H1 (cell line): ENCODE data around the gene C22orf23. TPM values are rescaled to one million over a fixed set of nuclear protein-coding genes. Genes with fewer than 3 reads are reported as not detected.

Source experiments
- BCL11A ChIP-seq, 2 experiments: IDR thresholded peaks; one replicate each; pipeline ENCODE4 v1.6.1; 2011; ENCODE audit warnings: low read depth in 2 of 2, low read length in 2 of 2, mild to moderate bottlenecking in 2 of 2
- CBX5 ChIP-seq: fragments of 300-800, 300-1000 bp; sonication (generic); IDR thresholded peaks from 2 replicates; pipeline ENCODE4 v1.7.1; 2016; ENCODE audit warnings: antibody characterized with exemption, low read length, low read depth
- CTBP2 ChIP-seq: IDR thresholded peaks from 2 replicates; pipeline ENCODE4 v1.7.0; 2011; ENCODE audit warnings: borderline replicate concordance, mild to moderate bottlenecking, moderate library complexity, mixed read lengths, low read length; ENCODE audit not compliant: insufficient read depth, insufficient read length
- EP300 ChIP-seq, 2 experiments: IDR thresholded peaks; 1 replicate in 1 of 2; 2 replicates in 1 of 2; pipeline ENCODE4 v1.6.1; 2011 to 2012; ENCODE audit warnings: low read depth in 2 of 2, low read length in 2 of 2, mild to moderate bottlenecking in 2 of 2, borderline replicate concordance in 1 of 2, inconsistent platforms in 1 of 2, moderate library complexity in 1 of 2
- GABPA ChIP-seq: IDR thresholded peaks from 2 replicates; pipeline ENCODE4 v1.6.1; 2011; ENCODE audit warnings: mild to moderate bottlenecking, low read length, moderate library complexity, borderline replicate concordance; ENCODE audit not compliant: insufficient read depth
- HDAC6 ChIP-seq: IDR thresholded peaks from one replicate; pipeline ENCODE4 v1.7.1; 2012; ENCODE audit warnings: low read depth, mild to moderate bottlenecking, inconsistent platforms, low read length, moderate library complexity
- KDM1A ChIP-seq: fragments of 200-600, 300-600 bp; sonication (generic); IDR thresholded peaks from 2 replicates; pipeline ENCODE4 v1.7.1; 2016; ENCODE audit warnings: mild to moderate bottlenecking, low read length, borderline replicate concordance
- KDM5A ChIP-seq: fragments of 200-600 bp; IDR thresholded peaks from 2 replicates; pipeline ENCODE4 v1.7.1; 2012; ENCODE audit warnings: mild to moderate bottlenecking, low read length, inconsistent platforms, mixed read lengths
- NANOG ChIP-seq: IDR thresholded peaks from 2 replicates; pipeline ENCODE4 v1.6.1; 2011; ENCODE audit warnings: low read length, low read depth, mild to moderate bottlenecking, inconsistent platforms; ENCODE audit not compliant: insufficient read depth, poor library complexity, severe bottlenecking
- POLR2A ChIP-seq, 2 experiments: IDR thresholded peaks; 1 replicate in 1 of 2; 2 replicates in 1 of 2; pipeline ENCODE4 v1.6.1; 2011; ENCODE audit warnings: low read depth in 2 of 2, low read length in 2 of 2, mild to moderate bottlenecking in 2 of 2; ENCODE audit errors: control extremely low read depth in 1 of 2
- POU5F1 ChIP-seq: IDR thresholded peaks from 2 replicates; pipeline ENCODE4 v1.6.1; 2011; ENCODE audit warnings: low read depth, mild to moderate bottlenecking, low read length, moderate library complexity
- RAD21 ChIP-seq, 2 experiments: IDR thresholded peaks in 1 of 2; conservative IDR thresholded peaks in 1 of 2; 2 replicates each; pipeline ENCODE4 v1.6.1; 2011; ENCODE audit warnings: low read depth in 2 of 2, low read length in 2 of 2, improper control_type of control experiment in 1 of 2, inconsistent platforms in 1 of 2, mild to moderate bottlenecking in 1 of 2, moderate library complexity in 1 of 2
- RBBP5 ChIP-seq: IDR thresholded peaks from 2 replicates; pipeline ENCODE4 v1.7.1; 2012; ENCODE audit warnings: low read depth, mild to moderate bottlenecking, inconsistent platforms, low read length, moderate library complexity, borderline replicate concordance
- RXRA ChIP-seq: IDR thresholded peaks from 2 replicates; pipeline ENCODE4 v1.6.1; 2011; ENCODE audit warnings: low read depth, mild to moderate bottlenecking, low read length, moderate library complexity; ENCODE audit not compliant: insufficient read depth
- SIN3A ChIP-seq, 2 experiments: IDR thresholded peaks in 1 of 2; conservative IDR thresholded peaks in 1 of 2; 2 replicates each; pipeline ENCODE4 v1.6.1; 2011 to 2012; ENCODE audit warnings: low read length in 2 of 2, improper control_type of control experiment in 1 of 2, low read depth in 1 of 2, mild to moderate bottlenecking in 1 of 2
- SIX5 ChIP-seq: IDR thresholded peaks from 2 replicates; pipeline ENCODE4 v1.6.1; 2011; ENCODE audit warnings: mild to moderate bottlenecking, low read depth, low read length
- SP1 ChIP-seq: IDR thresholded peaks from 2 replicates; pipeline ENCODE4 v1.6.1; 2011; ENCODE audit warnings: low read depth, low read length
- TAF7 ChIP-seq: optimal IDR thresholded peaks from 2 replicates; pipeline ENCODE3; 2011; ENCODE audit warnings: low read depth, mild to moderate bottlenecking, inconsistent platforms, low read length, moderate library complexity, borderline replicate concordance
- TBP ChIP-seq: IDR thresholded peaks from 2 replicates; pipeline ENCODE4 v1.6.1; 2011; ENCODE audit warnings: low read depth, low read length, improper control_type of control experiment
- polyA plus RNA-seq, 7 experiments: library from polyadenylated mRNA; depleted of rRNA in 3 of 7; stranded (reverse) in 5 of 7; unstranded in 2 of 7; fragments of >200 nt in 5 of 7; fragments of 200-250 nt in 2 of 7; gene quantifications; 1 replicate in 5 of 7; 2 replicates in 1 of 7; 4 replicates in 1 of 7; pipeline versions ENCODE4 v1.2.1 to v1.2.3, GENCODE V29; 2011 to 2013; ENCODE audit warnings: missing spikeins in 2 of 7, mixed read lengths in 2 of 7
- total RNA-seq: library from RNA; stranded (reverse); fragmentation: NEBNext Ultra II Directional; extraction: Animal tissue kit (Norgen Biotek cat#: 25700); gene quantifications from 2 replicates; pipeline ENCODE4 v1.2.1, GENCODE V29; 2021
- TF ChIP-seq, protein P1 (sequence below): IDR thresholded peaks from 2 replicates; pipeline ENCODE4 v1.6.1; 2012; ENCODE audit warnings: inconsistent platforms

The C22orf23 gene
- total and polyA plus RNA-seq, 2 of the 8 experiments (the other 6 are each of a cell fraction or from before 2014, with no cell fraction given): 0.50 to 0.54 TPM

DNA sequence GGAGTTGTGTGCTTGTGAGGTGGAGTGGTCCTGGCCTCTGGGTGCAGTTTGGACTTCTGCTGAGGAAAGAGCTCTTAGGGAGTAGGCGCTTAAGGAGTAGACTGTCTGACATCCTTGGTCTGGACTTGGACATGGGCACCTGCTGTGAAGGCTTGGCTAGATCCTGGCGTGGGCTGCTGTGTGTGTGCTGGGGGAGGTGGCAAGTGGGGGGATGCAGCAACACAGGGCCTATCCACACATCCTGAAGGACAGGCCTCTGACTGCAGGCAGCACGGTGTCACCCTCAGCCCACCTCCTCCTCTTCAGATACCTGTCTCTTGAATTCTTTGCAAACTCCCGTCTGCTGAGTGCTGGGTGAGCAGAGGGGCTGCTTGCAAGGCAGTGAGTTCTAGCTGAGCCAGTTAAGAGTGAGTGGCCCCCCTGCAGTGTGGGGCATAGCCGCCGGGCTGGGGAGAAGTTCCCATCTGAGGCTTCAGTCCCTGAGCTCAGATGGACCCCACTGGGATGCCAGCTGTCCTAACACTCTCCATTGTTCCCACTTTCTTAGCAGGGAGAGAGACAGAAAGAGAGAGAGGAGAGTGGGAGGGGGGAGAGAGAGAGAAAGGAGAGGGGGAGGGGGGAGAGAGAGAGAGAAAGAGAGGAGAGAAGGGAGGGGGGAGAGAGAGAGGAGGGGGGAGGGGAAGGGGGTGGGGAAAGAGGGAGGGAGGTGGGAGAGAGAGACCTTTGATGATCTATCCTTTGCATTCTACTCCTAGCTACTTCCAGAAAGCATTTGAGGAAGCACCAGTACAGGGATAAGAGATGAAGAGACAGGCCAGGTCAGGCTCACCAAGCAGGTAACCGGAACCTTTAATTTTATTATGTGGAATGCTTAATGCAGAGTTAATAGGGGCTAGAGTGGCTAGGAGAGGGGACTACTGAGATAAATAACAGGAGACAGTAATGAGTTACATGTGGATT, 18.4 kb upstream of the C22orf23 start (continued):
- TF ChIP-seq BCL11A (IDR thresholded peaks at IDR 0.05; ENCODE audit: low read depth in 2 of 2, low read length in 2 of 2) (no peak), RAD21 (IDR thresholded peaks at IDR 0.05 in 1 of 2, conservative IDR thresholded peaks at IDR 0.05 in 1 of 2; ENCODE audit: low read depth in 2 of 2, low read length in 2 of 2) (no peak), CBX5 (no peak), TAF7 (no peak), SIN3A (conservative IDR thresholded peaks at IDR 0.05 in 1 of 2, IDR thresholded peaks at IDR 0.05 in 1 of 2; ENCODE audit: low read depth in 1 of 2, low read length in 2 of 2) (0 out of 4 replicates have a peak, but pooled peaks of 1 of the 2 experiments have one; percentile 46), HDAC6 (no peak), SIX5 (no peak), KDM1A (peak; percentile 75; the same call in 1 of the 2 replicates), NANOG (no peak), RXRA (no peak), GABPA (no peak), CTBP2 (no peak), RBBP5 (peak; percentile 62; the same call in 1 of the 2 replicates), POLR2A (IDR thresholded peaks at IDR 0.05; ENCODE audit: control extremely low read depth in 1 of 2, low read depth in 2 of 2, low read length in 2 of 2) (no peak), TBP (no peak), POU5F1 (no peak), KDM5A (no peak), EP300 (IDR thresholded peaks at IDR 0.05; ENCODE audit: borderline replicate concordance in 1 of 2, low read depth in 2 of 2, low read length in 2 of 2) (no peak), SP1 (peak; percentile 32; the same call in 1 of the 2 replicates)
- TF ChIP-seq, protein P1, sequence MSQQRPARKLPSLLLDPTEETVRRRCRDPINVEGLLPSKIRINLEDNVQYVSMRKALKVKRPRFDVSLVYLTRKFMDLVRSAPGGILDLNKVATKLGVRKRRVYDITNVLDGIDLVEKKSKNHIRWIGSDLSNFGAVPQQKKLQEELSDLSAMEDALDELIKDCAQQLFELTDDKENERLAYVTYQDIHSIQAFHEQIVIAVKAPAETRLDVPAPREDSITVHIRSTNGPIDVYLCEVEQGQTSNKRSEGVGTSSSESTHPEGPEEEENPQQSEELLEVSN: no peak
